SK-N-SH (cell line): ENCODE measurements around the gene MRPL41.
"Not testable (repeated sequence)": the region's sequence is repeated elsewhere in the genome, so short reads cannot be mapped to it uniquely, and the experiment has no call there.

Experiments used
- ELF1 ChIP-seq: IDR thresholded peaks from 2 replicates; pipeline ENCODE4 v1.4.0; 2012
- FOSL2 ChIP-seq: IDR thresholded peaks from 2 replicates; pipeline ENCODE4 v1.4.0; 2012; ENCODE audit warnings: low read depth, mild to moderate bottlenecking, moderate library complexity, borderline replicate concordance
- NFIC ChIP-seq: IDR thresholded peaks from 2 replicates; pipeline ENCODE4 v1.4.0; 2012; ENCODE audit warnings: borderline replicate concordance
- RAD21 ChIP-seq: IDR thresholded peaks from 2 replicates; pipeline ENCODE4 v1.6.1; 2012; ENCODE audit warnings: mild to moderate bottlenecking, low read length
- REST ChIP-seq: IDR thresholded peaks from 2 replicates; pipeline ENCODE4 v1.6.1; 2012; ENCODE audit warnings: mild to moderate bottlenecking, low read depth, low read length, moderate library complexity
- RFX5 ChIP-seq: IDR thresholded peaks from 2 replicates; pipeline ENCODE4 v1.6.1; 2012; ENCODE audit warnings: mild to moderate bottlenecking, improper control_type of control experiment, low read length
- TAF1 ChIP-seq: IDR thresholded peaks from 2 replicates; pipeline ENCODE4 v1.6.1; 2012; ENCODE audit warnings: low read depth, mild to moderate bottlenecking, low read length, moderate library complexity, borderline replicate concordance
- TCF12 ChIP-seq: IDR thresholded peaks from 2 replicates; pipeline ENCODE4 v1.4.0; 2012
- ZBTB33 ChIP-seq: IDR thresholded peaks from 2 replicates; pipeline ENCODE4 v1.4.0; 2012; ENCODE audit warnings: low read depth, borderline replicate concordance
- TF ChIP-seq, protein P1 (sequence below): fragments of 200-600 bp; sonication (generic); IDR thresholded peaks from 2 replicates; pipeline ENCODE4 v1.6.1; 2017; ENCODE audit warnings: antibody characterized with exemption, mild to moderate bottlenecking, moderate library complexity

- not testable (repeated sequence) for TF ChIP-seq ZBTB33, NFIC, REST, TAF1, TCF12, FOSL2, ELF1, RAD21, RFX5
- TF ChIP-seq, protein P1, sequence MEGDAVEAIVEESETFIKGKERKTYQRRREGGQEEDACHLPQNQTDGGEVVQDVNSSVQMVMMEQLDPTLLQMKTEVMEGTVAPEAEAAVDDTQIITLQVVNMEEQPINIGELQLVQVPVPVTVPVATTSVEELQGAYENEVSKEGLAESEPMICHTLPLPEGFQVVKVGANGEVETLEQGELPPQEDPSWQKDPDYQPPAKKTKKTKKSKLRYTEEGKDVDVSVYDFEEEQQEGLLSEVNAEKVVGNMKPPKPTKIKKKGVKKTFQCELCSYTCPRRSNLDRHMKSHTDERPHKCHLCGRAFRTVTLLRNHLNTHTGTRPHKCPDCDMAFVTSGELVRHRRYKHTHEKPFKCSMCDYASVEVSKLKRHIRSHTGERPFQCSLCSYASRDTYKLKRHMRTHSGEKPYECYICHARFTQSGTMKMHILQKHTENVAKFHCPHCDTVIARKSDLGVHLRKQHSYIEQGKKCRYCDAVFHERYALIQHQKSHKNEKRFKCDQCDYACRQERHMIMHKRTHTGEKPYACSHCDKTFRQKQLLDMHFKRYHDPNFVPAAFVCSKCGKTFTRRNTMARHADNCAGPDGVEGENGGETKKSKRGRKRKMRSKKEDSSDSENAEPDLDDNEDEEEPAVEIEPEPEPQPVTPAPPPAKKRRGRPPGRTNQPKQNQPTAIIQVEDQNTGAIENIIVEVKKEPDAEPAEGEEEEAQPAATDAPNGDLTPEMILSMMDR, result not testable (repeated sequence)
Observed at GRCh38 chr9:137596577-137596976, 44.9 kb downstream of the MRPL41 start.
